ENCODE data around the gene CALCR.

Gene CALCR

GRCh38 chr7:93547716-93548115 lies 26.8 kb downstream of the CALCR start:
- DNase-seq (ENCODE audit: extremely low spot score), result no peak
- POLR2A ChIA-PET, result no interaction called here
- TF ChIP-seq CTCF (IDR thresholded peaks at IDR 0.05; ENCODE audit: control extremely low read depth, extremely low read depth, low read depth, missing control alignments), result no peak
- CTCF ChIA-PET, result no interaction called here

- CTCF ChIA-PET, result interaction anchor here (0.9 kb wide), 1 partner anchor 10 kb away, joined by 4 read pairs; no protein-coding TSS in a partner anchor
- no peak for DNase-seq (ENCODE audit: extremely low spot score)
- POLR2A ChIA-PET, result no interaction called here
- no peak for TF ChIP-seq CTCF (IDR thresholded peaks at IDR 0.05; ENCODE audit: control extremely low read depth, extremely low read depth, low read depth, missing control alignments)
These were observed 29.8 kb downstream of the CALCR start for GRCh38 chr7:93544691-93545090.

- no peak for DNase-seq (ENCODE audit: extremely low spot score)
- no peak for TF ChIP-seq CTCF (IDR thresholded peaks at IDR 0.05; ENCODE audit: control extremely low read depth, extremely low read depth, low read depth, missing control alignments)
- POLR2A ChIA-PET, result no interaction called here
- CTCF ChIA-PET, result no interaction called here
These were observed 36.5 kb downstream of the CALCR start for GRCh38 chr7:93538061-93538460.

GRCh38 chr7:93535616-93536015 lies 38.9 kb downstream of the CALCR start:
- ChIA-PET POLR2A (no interaction called here), CTCF (no interaction called here)

GRCh38 chr7:93530701-93531100 lies 43.8 kb downstream of the CALCR start:
- no peak for DNase-seq (ENCODE audit: extremely low spot score)
- no peak for TF ChIP-seq CTCF (IDR thresholded peaks at IDR 0.05; ENCODE audit: control extremely low read depth, extremely low read depth, low read depth, missing control alignments)
- POLR2A ChIA-PET, result no interaction called here
- CTCF ChIA-PET, result no interaction called here

More at GRCh38 chr7:93535616-93536015, 38.9 kb downstream of the CALCR start:
- no peak for TF ChIP-seq CTCF (IDR thresholded peaks at IDR 0.05; ENCODE audit: control extremely low read depth, extremely low read depth, low read depth, missing control alignments)
- no peak for DNase-seq (ENCODE audit: extremely low spot score)

GRCh38 chr7:93516834-93517233 lies 57.7 kb downstream of the CALCR start:
- ChIA-PET POLR2A (no interaction called here), CTCF (no interaction called here)
- no peak for TF ChIP-seq CTCF (IDR thresholded peaks at IDR 0.05; ENCODE audit: control extremely low read depth, extremely low read depth, low read depth, missing control alignments)
- no peak for DNase-seq (ENCODE audit: extremely low spot score)

GRCh38 chr7:93515144-93515543 lies 59.4 kb downstream of the CALCR start:
- DNase-seq (ENCODE audit: extremely low spot score), result no peak
- CTCF ChIA-PET, result no interaction called here
- POLR2A ChIA-PET, result no interaction called here
- no peak for TF ChIP-seq CTCF (IDR thresholded peaks at IDR 0.05; ENCODE audit: control extremely low read depth, extremely low read depth, low read depth, missing control alignments)

All from GM10248 (cell line).